ENCODE results near the gene ALDH3A1.
"Not testable (repeated sequence)": the region's sequence is repeated elsewhere in the genome, so short reads cannot be mapped to it uniquely, and the experiment has no call there.

The ALDH3A1 gene

GRCh38 chr17:19747829-19748806 is at the start of gene ALDH3A1:
Gene ALDH3A1, minus strand, starts transcription at chr17:19748298. Its CDS starts 3,169 bp downstream, at chr17:19745129.
- DNase-seq: no peak

- DNase-seq: no peak
Measured at GRCh38 chr17:19796457-19796856, 48.4 kb upstream of the ALDH3A1 start.

- DNase-seq: no peak
Measured at GRCh38 chr17:19791918-19792550, 43.9 kb upstream of the ALDH3A1 start.

GRCh38 chr17:19787733-19788357 is 39.7 kb upstream of the ALDH3A1 start:
- no peak for DNase-seq

GRCh38 chr17:19785854-19786253 is 37.8 kb upstream of the ALDH3A1 start:
- no peak for DNase-seq

- DNase-seq: no peak
Measured at GRCh38 chr17:19781488-19782458, 33.7 kb upstream of the ALDH3A1 start.

- no peak for DNase-seq
Measured at GRCh38 chr17:19780846-19781245, 32.7 kb upstream of the ALDH3A1 start.

GRCh38 chr17:19773534-19773933 is 25.4 kb upstream of the ALDH3A1 start:
- DNase-seq: no peak

GRCh38 chr17:19771971-19772630 is 24.0 kb upstream of the ALDH3A1 start:
- no peak for DNase-seq

GRCh38 chr17:19770985-19771735 is 23.1 kb upstream of the ALDH3A1 start:
- no peak for DNase-seq

GRCh38 chr17:19769946-19770652 is 22.0 kb upstream of the ALDH3A1 start:
- no peak for DNase-seq

- DNase-seq: no peak
Measured at GRCh38 chr17:19768046-19768782, 20.1 kb upstream of the ALDH3A1 start.

GRCh38 chr17:19766421-19767270 is 18.5 kb upstream of the ALDH3A1 start:
- DNase-seq: peak; percentile 92

- DNase-seq: no peak
Measured at GRCh38 chr17:19766016-19766415, 17.9 kb upstream of the ALDH3A1 start.

- not testable (repeated sequence) for DNase-seq
Measured at GRCh38 chr17:19763991-19764390, 15.9 kb upstream of the ALDH3A1 start.

GRCh38 chr17:19763416-19763815 is 15.3 kb upstream of the ALDH3A1 start:
- DNase-seq: no peak

- DNase-seq: peak; percentile 81
Measured at GRCh38 chr17:19762515-19762961, 14.4 kb upstream of the ALDH3A1 start.

- no peak for DNase-seq
Measured at GRCh38 chr17:19760746-19761145, 12.6 kb upstream of the ALDH3A1 start.
